Stimulated activated naive CD4-positive, alpha-beta T cell treated with Interleukin-2 at 50 U/mL for 16 hours (primary cell): ENCODE data around the gene FOXM1.

Experiments used
- DNase-seq: peaks from one replicate; lab custom pipeline; 2025; lab: John Stamatoyannopoulos, UW

Gene FOXM1

DNA sequence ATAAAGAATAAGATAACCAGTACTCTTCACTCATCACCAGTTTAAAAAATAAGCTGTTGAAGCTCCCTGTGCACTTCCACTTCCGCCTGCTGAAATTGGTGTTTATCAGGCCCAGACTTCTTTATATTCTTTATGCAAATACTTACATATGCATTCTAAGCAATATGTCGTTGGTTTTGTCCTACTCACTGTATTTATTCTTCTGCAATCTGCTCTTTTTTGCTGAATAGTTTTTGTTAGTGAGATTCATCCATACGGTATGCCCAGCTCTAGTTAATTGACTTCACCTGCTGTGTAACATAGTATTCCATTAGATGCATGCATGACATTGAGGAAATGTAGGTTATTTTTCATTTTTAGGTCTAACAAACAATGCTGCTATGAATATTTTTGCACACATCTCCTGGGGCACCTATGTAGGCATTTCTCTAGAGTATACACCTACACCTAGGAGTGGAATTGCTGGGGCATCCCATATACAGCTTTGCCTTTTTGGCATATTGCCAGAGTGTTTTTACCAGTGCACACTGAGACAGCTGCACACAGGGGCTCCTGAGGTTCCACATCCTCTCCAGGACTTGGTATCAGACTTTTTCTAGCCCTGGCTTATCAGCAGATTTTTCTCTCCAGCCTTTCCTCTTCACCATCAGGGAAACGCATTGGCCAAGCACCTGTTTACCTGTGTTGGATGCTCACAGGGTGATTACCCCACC is 41.1 kb downstream of the FOXM1 start:
- no peak for DNase-seq

- no peak for DNase-seq
Observed at GRCh38 chr12:2834581-2835491, 42.1 kb downstream of the FOXM1 start, which contains the start of gene NRIP2. TSS of gene NRIP2 (minus strand) at chr12:2835035. CDS start at chr12:2834983, 52 bp downstream.

DNA sequence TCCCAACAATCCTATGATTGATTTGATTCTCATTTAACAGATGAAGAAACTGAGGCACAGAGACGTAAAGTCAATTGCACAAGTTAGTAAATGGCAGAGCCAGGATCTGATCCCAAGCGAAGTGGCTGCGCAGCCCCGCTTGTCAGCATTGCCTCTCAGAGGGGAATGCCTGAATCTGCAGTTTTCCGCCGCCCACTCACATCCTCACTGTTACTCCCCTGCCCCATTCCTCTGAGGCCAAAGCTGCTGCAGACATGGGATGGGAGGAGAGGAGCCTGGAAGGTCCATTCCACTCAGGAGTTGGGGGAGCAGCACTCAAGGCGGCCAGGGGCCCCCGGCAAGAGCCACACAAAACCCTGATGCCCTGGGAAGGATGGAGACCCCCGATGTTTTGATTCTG is 43.2 kb downstream of the FOXM1 start:
- no peak for DNase-seq

GRCh38 chr12:2833327-2833726 is 43.6 kb downstream of the FOXM1 start:
- no peak for DNase-seq

DNA sequence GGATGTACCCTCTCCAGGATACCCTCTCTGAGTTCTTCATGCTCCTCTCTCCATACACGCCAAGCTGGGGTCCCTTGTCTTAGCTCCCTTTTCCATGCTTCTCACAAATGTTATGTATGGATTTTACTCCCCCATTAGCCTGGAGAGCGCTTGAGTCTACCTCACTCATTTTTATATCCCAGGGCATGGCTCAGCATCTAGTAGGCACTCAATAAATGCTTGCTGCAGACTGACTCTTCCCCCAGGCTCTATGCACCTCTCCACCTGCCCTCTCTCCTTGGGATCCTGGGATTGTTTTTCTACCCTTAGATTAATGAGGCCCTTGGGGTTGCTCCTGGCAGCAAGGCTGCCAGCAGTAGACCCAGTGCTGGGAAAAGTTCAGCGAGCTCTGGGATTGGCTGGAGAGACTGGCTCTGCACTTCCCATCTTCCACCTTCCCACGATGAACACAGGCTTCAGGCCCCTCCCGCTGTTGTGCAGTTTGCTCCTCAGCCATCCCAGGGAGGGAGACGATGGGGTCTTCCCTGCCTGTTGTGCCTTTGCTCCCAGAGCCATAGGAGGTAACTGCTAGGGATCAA is 44.3 kb downstream of the FOXM1 start:
- DNase-seq = no peak

DNA sequence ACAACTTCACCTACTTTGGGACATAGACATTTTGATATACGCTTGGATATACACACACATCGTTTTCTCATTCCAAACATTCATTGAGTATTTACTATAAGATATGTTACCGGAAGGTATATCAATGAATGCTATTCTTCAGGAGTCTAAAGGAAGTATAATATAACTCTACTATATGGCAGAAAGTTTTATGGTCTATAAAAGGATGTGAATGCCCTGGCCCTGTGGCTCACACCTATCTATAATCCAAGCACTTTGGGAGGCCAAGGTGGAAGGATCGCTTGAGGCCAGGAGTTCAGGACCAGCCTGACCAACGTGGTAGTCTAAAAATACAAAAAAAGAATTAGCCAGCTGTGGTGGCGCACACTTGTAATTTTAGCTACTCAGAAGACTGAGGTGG is 47.7 kb downstream of the FOXM1 start:
- no peak for DNase-seq

- no peak for DNase-seq
Observed at GRCh38 chr12:2826721-2827515, 50.1 kb downstream of the FOXM1 start.

GRCh38 chr12:2826036-2826435 is 50.9 kb downstream of the FOXM1 start:
- DNase-seq = no peak

DNA sequence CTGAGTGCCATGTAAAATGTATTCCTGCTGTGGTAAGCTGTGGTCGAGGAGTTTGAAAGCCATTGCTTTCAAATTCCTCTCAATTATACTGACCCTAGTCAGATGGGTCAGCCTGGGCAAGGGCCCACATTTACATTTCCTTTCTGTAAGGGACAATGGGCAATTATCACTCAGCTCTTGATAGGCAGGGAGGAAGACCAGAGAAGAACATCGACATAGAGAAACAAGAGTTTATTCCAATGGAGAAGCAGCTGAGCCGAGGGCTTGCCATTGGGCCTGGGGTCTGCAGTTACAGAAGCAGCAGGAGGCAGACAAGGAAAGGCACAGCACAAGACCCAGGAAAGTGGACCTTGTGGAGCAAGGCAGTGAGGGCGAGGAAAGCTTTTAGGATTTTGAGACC is 51.8 kb downstream of the FOXM1 start:
- no peak for DNase-seq

DNA sequence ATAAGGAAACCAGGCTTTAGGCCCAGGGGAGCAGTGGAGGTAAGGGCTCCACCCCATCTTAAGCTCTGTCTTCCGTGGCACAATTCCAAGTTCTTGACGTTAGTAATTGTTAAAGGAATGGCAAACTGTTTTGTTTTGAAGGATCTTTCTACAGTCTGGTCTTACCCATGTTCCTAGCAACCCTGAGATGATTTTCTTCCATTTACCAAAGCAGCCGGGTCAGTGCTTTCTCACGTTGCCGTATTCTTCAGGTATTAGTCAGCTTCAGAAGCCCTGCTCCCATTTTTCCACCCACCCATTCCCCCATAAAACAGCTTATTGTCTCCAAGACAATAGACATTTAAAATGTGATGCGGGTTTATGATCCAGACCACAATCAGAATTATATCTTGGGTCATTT is 52.4 kb downstream of the FOXM1 start:
- DNase-seq = no peak

GRCh38 chr12:2823483-2823882 is 53.5 kb downstream of the FOXM1 start:
- no peak for DNase-seq

- no peak for DNase-seq
Observed at GRCh38 chr12:2820432-2820831, 56.5 kb downstream of the FOXM1 start.

DNA sequence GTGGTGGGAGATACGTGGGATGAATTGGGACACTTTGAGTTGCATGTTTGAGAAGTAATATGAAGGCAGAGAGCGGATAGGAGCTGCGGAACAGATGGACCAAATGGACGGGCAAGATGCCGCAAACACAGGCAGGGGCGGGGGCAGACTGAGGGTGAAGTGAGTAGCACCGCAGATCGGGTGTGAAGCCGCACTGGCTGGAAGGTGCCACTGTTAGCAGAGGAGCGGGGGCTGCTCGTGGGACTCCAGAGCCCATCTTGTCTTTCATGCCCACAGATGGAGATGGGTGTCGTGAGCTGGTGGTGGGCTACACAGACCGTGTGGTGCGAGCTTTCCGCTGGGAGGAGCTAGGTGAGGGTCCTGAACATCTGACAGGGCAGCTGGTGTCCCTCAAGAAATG is 57.2 kb downstream of the FOXM1 start:
- no peak for DNase-seq

- DNase-seq = peak; percentile 24
Observed at GRCh38 chr12:2813214-2814185, 63.5 kb downstream of the FOXM1 start.

DNA sequence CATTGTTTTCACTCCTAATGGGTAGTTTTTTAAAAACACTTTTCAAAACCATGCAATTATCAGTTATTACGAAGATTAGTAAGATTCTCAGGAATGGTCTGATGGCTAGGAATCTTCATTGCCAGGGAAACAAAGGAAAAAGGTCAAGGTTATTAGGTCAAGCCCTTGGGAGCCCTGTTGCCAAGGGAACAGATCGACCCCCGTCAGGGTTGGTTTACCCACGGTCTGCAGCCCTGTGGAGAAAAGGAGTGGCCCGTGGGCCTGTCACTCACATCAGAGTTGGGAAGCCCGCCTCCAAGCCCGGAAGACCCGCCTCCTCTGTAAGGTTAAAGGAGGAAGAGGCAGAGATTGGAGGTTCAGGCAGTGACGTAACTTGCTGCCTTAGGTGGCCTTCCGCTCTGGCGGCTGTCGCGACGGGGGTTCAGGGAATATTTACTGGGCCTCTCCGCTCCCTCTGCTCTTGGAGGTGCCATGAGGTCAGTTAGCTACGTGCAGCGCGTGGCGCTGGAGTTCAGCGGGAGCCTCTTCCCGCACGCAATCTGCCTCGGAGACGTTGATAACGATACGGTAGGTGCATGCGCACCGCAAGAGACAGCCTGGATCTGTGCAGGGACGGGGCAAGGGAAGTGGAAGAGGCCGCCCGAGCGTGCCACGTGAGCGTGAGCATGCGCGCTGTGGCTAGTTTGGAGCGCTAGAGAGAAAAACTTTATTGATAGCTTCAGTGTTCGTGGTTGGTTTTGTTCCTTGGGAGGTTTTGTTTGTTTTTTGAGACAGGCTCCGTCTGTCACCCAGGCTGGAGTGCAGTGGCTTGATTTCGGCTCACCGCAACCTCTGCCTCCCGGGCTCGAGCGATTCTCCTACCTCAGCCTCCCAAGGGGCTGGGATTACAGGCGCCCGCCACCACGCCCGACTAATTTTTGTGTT is 64.4 kb downstream of the FOXM1 start, which contains the start of gene ITFG2:
Gene ITFG2, plus strand, starts transcription at position 379 of the 924 bp plus-strand sequence. Its CDS starts 93 bp downstream, at position 472.
- peak; percentile 98 for DNase-seq

GRCh38 chr12:2811801-2812200 is 65.2 kb downstream of the FOXM1 start:
- no peak for DNase-seq
